ENCODE results near the gene MCTP1. TPM values are rescaled to one million over a fixed set of nuclear protein-coding genes. Genes with fewer than 3 reads are reported as not detected.
"Not testable (repeated sequence)": the region's sequence is repeated elsewhere in the genome, so short reads cannot be mapped to it uniquely, and the experiment has no call there.

Gene MCTP1
- total RNA-seq, 1 experiment from 2014 or later: 25.8 TPM

DNA sequence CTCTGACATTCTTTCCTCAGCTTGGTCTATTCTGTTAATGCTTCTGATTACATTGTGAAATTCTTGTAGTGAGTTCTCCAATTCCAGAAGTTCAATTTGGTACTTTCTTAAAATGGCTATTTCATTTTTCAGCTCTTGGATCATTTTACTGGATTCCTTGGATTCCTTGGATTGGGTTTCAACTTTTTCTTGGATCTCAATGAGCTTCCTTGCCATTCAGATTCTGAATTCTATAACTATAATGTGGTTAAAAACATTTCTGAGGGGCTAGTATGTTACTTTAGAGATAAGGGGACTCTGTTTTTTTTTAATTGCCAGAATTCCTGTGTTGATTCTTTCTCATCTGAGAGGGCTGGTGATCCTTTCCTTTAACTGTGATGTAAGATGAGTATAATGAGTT, 136.4 kb downstream of the MCTP1 start:
- H3K4me1 ChIP-seq (ENCODE audit: insufficient read depth, low read length, poor library complexity, severe bottlenecking): peaks cover 5% of the 10 kb centered on the region
- ChIA-PET CTCF (no interaction called here), POLR2A (ENCODE audit: low non-redundant PET) (no interaction called here)
- H3K36me3 ChIP-seq (ENCODE audit: insufficient read depth, low read length, poor library complexity, severe bottlenecking): no peaks in the 10 kb centered on the region
- intact Hi-C loops (cut with micrococcal nuclease; ENCODE audit: unreplicated experiment): no loop called here
- TF ChIP-seq, protein P1, sequence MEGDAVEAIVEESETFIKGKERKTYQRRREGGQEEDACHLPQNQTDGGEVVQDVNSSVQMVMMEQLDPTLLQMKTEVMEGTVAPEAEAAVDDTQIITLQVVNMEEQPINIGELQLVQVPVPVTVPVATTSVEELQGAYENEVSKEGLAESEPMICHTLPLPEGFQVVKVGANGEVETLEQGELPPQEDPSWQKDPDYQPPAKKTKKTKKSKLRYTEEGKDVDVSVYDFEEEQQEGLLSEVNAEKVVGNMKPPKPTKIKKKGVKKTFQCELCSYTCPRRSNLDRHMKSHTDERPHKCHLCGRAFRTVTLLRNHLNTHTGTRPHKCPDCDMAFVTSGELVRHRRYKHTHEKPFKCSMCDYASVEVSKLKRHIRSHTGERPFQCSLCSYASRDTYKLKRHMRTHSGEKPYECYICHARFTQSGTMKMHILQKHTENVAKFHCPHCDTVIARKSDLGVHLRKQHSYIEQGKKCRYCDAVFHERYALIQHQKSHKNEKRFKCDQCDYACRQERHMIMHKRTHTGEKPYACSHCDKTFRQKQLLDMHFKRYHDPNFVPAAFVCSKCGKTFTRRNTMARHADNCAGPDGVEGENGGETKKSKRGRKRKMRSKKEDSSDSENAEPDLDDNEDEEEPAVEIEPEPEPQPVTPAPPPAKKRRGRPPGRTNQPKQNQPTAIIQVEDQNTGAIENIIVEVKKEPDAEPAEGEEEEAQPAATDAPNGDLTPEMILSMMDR (conservative IDR thresholded peaks at IDR 0.05; ENCODE audit: low read depth, low read length): no peak
- TF ChIP-seq EZH2 (IDR thresholded peaks at IDR 0.05; ENCODE audit: borderline replicate concordance, low read depth, low read length, poor library complexity, severe bottlenecking): no peak
- no peak overlapping the region for H3K4me3 ChIP-seq (ENCODE audit: low read depth, low read length, poor library complexity, severe bottlenecking)
- no peaks in the 10 kb centered on the region for H3K9me3 ChIP-seq (ENCODE audit: low read depth, low read length, poor library complexity, severe bottlenecking)
- H3K27ac ChIP-seq (ENCODE audit: low read depth, low read length, poor library complexity, severe bottlenecking): no peak overlapping the region
- DNase-seq (ENCODE audit: low spot score): no peak
- no peaks in the 10 kb centered on the region for H3K27me3 ChIP-seq (replicated peaks; ENCODE audit: insufficient read depth, low read depth, low read length, poor library complexity)
- no TSS peak for BruUV-seq (replicated peaks)

DNA sequence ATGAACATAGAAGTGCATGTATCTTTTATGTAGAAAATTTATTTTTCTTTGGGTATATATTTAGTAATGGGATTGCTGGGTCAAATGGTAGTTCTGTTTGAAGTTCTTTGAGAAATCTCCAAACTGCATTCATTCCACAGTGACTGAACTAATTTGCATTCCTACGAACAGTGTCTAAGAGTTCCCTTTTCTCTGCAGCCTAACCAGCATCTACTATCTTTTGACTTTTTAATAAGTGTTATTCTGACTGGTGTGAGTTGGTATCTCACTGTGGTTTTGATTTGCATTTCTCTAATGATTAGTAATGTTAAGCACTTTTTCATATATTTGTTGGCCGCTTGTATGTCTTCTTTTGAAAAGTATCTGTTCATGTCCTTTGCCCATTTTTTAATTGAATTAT, 141.0 kb downstream of the MCTP1 start:
- BruUV-seq (replicated peaks); H3K4me3 ChIP-seq (ENCODE audit: low read depth, low read length, poor library complexity, severe bottlenecking): not testable (repeated sequence)

GRCh38 chr5:95142145-95142544, 142.7 kb downstream of the MCTP1 start:
- ChIA-PET CTCF (no interaction called here), POLR2A (ENCODE audit: low non-redundant PET) (no interaction called here)
- DNase-seq (ENCODE audit: low spot score): no peak
- Histone ChIP-seq H3K36me3 (ENCODE audit: insufficient read depth, low read length, poor library complexity, severe bottlenecking) (no peaks in the 10 kb centered on the region), H3K9me3 (ENCODE audit: low read depth, low read length, poor library complexity, severe bottlenecking) (no peaks in the 10 kb centered on the region), H3K4me1 (ENCODE audit: insufficient read depth, low read length, poor library complexity, severe bottlenecking) (no peaks in the 10 kb centered on the region), H3K27me3 (replicated peaks; ENCODE audit: insufficient read depth, low read depth, low read length, poor library complexity) (no peaks in the 10 kb centered on the region), H3K27ac (ENCODE audit: low read depth, low read length, poor library complexity, severe bottlenecking) (no peak overlapping the region), H3K4me3 (ENCODE audit: low read depth, low read length, poor library complexity, severe bottlenecking) (no peak overlapping the region)
- intact Hi-C loops (cut with micrococcal nuclease; ENCODE audit: unreplicated experiment): no loop called here
- no peak for TF ChIP-seq EZH2 (IDR thresholded peaks at IDR 0.05; ENCODE audit: borderline replicate concordance, low read depth, low read length, poor library complexity, severe bottlenecking)
- TF ChIP-seq, protein P1 (conservative IDR thresholded peaks at IDR 0.05; ENCODE audit: low read depth, low read length): no peak
- no TSS peak for BruUV-seq (replicated peaks)

More for the DNA sequence above, 141.0 kb downstream of the MCTP1 start:
- intact Hi-C loops (cut with micrococcal nuclease; ENCODE audit: unreplicated experiment); H3K4me1 ChIP-seq (ENCODE audit: insufficient read depth, low read length, poor library complexity, severe bottlenecking); H3K9me3 ChIP-seq (ENCODE audit: low read depth, low read length, poor library complexity, severe bottlenecking); H3K27me3 ChIP-seq (replicated peaks; ENCODE audit: insufficient read depth, low read depth, low read length, poor library complexity); DNase-seq (ENCODE audit: low spot score); H3K27ac ChIP-seq (ENCODE audit: low read depth, low read length, poor library complexity, severe bottlenecking); CTCF ChIA-PET; POLR2A ChIA-PET (ENCODE audit: low non-redundant PET); H3K36me3 ChIP-seq (ENCODE audit: insufficient read depth, low read length, poor library complexity, severe bottlenecking): not testable (repeated sequence)

GRCh38 chr5:95141141-95141540, 143.8 kb downstream of the MCTP1 start:
- Histone ChIP-seq H3K27me3 (replicated peaks; ENCODE audit: insufficient read depth, low read depth, low read length, poor library complexity) (no peaks in the 10 kb centered on the region), H3K4me3 (ENCODE audit: low read depth, low read length, poor library complexity, severe bottlenecking) (no peak overlapping the region), H3K9me3 (ENCODE audit: low read depth, low read length, poor library complexity, severe bottlenecking) (no peaks in the 10 kb centered on the region), H3K4me1 (ENCODE audit: insufficient read depth, low read length, poor library complexity, severe bottlenecking) (no peaks in the 10 kb centered on the region), H3K36me3 (ENCODE audit: insufficient read depth, low read length, poor library complexity, severe bottlenecking) (no peaks in the 10 kb centered on the region), H3K27ac (ENCODE audit: low read depth, low read length, poor library complexity, severe bottlenecking) (no peak overlapping the region)
- ChIA-PET POLR2A (ENCODE audit: low non-redundant PET) (no interaction called here), CTCF (no interaction called here)
- TF ChIP-seq, protein P1 (conservative IDR thresholded peaks at IDR 0.05; ENCODE audit: low read depth, low read length): no peak
- TF ChIP-seq EZH2 (IDR thresholded peaks at IDR 0.05; ENCODE audit: borderline replicate concordance, low read depth, low read length, poor library complexity, severe bottlenecking): no peak
- BruUV-seq (replicated peaks): no TSS peak
- intact Hi-C loops (cut with micrococcal nuclease; ENCODE audit: unreplicated experiment): no loop called here
- DNase-seq (ENCODE audit: low spot score): no peak
